Activated T-helper 1 cell treated with anti-CD3 and anti-CD28 coated beads, Interleukin-12 subunit alpha, Interleukin-12 subunit beta, Interleukin-2, Interleukin-4 antibody, amounts not matched to agents 30 ng/mL and 10 ng/mL and 1 ng/mL, durations not matched to agents 14 hours and 24 hours and 36 hours (primary cell): ENCODE data around the gene TNFAIP8L1. TPM values are rescaled to one million over a fixed set of nuclear protein-coding genes. Genes with fewer than 3 reads are reported as not detected.
A peak's percentile ranks its signal among the peaks of the same experiment; 100 is the strongest.

Experiments
- DNase-seq: peaks from one replicate; pipeline ENCODE4 v3.0.0; 2021; ENCODE audit warnings: low spot score
- H3K27ac Mint-ChIP-seq: one replicate; pipeline ENCODE4 v1.8.0; 2021; ENCODE audit warnings: mild to moderate bottlenecking, mixed read lengths
- H3K27me3 Mint-ChIP-seq: one replicate; pipeline ENCODE4 v1.8.0; 2022; ENCODE audit warnings: mild to moderate bottlenecking, moderate library complexity, mixed read lengths; ENCODE audit not compliant: insufficient read depth
- H3K36me3 Mint-ChIP-seq: one replicate; pipeline ENCODE4 v1.8.0; 2021; ENCODE audit warnings: low read depth, mixed read lengths
- H3K4me1 Mint-ChIP-seq: one replicate; pipeline ENCODE4 v1.8.0; 2021; ENCODE audit warnings: low read depth, mixed read lengths
- H3K4me3 Mint-ChIP-seq: one replicate; pipeline ENCODE4 v1.8.0; 2021; ENCODE audit warnings: mild to moderate bottlenecking, moderate library complexity, mixed read lengths
- H3K9me3 Mint-ChIP-seq: one replicate; pipeline ENCODE4 v1.8.0; 2021; ENCODE audit warnings: mixed read lengths
- intact Hi-C: fragments of 100-400 bp; cut with micrococcal nuclease; formaldehyde crosslinking; loops from one replicate; pipeline ENCODE4 v1.15.1; 2024
- total RNA-seq: library from RNA; stranded (reverse); gene quantifications from 2 replicates; pipeline ENCODE4 v1.2.3, GENCODE V29; 2022

The TNFAIP8L1 gene
- total RNA-seq, 1 donor from 2014 or later: 13.2 TPM

- Mint-ChIP-seq H3K27me3 (no peaks in the 10 kb centered on the region), H3K36me3 (no peaks in the 10 kb centered on the region), H3K4me1 (no peaks in the 10 kb centered on the region), H3K4me3 (no peak overlapping the region), H3K27ac (no peak overlapping the region), H3K9me3 (no peaks in the 10 kb centered on the region)
- intact Hi-C loops: no loop called here
- no peak for DNase-seq
Observed at GRCh38 chr19:4622695-4623421, 16.5 kb upstream of the TNFAIP8L1 start.

GRCh38 chr19:4624301-4624700 lies 15.0 kb upstream of the TNFAIP8L1 start:
- H3K4me3 Mint-ChIP-seq: no peak overlapping the region
- H3K27me3 Mint-ChIP-seq: no peaks in the 10 kb centered on the region
- H3K27ac Mint-ChIP-seq: no peak overlapping the region

GRCh38 chr19:4624733-4625362 lies 14.5 kb upstream of the TNFAIP8L1 start:
- no peaks in the 10 kb centered on the region for H3K4me1 Mint-ChIP-seq
- H3K36me3 Mint-ChIP-seq: no peaks in the 10 kb centered on the region
- H3K27ac Mint-ChIP-seq: no peak overlapping the region
- H3K4me3 Mint-ChIP-seq: no peak overlapping the region
- intact Hi-C loops: no loop called here
- no peaks in the 10 kb centered on the region for H3K9me3 Mint-ChIP-seq
- H3K27me3 Mint-ChIP-seq: no peaks in the 10 kb centered on the region
- no peak for DNase-seq

More at GRCh38 chr19:4624301-4624700, 15.0 kb upstream of the TNFAIP8L1 start:
- Mint-ChIP-seq H3K36me3 (no peaks in the 10 kb centered on the region), H3K9me3 (no peaks in the 10 kb centered on the region), H3K4me1 (no peaks in the 10 kb centered on the region)
- intact Hi-C loops: no loop called here
- no peak for DNase-seq

GRCh38 chr19:4633140-4633967 lies 6.0 kb upstream of the TNFAIP8L1 start:
- Mint-ChIP-seq H3K4me1 (peaks cover 18% of the 10 kb centered on the region), H3K9me3 (no peaks in the 10 kb centered on the region), H3K4me3 (no peak overlapping the region), H3K27me3 (peaks cover 2% of the 10 kb centered on the region), H3K36me3 (no peaks in the 10 kb centered on the region), H3K27ac (peak overlapping the region; percentile 20)
- DNase-seq: peak; percentile 47
- intact Hi-C loops: no loop called here

GRCh38 chr19:4635754-4636116 lies 3.6 kb upstream of the TNFAIP8L1 start:
- Mint-ChIP-seq H3K9me3 (no peaks in the 10 kb centered on the region), H3K27ac (peak overlapping the region; percentile 18), H3K4me3 (peak overlapping the region; percentile 39), H3K4me1 (peaks cover 32% of the 10 kb centered on the region), H3K36me3 (peaks cover 2% of the 10 kb centered on the region), H3K27me3 (peaks cover 2% of the 10 kb centered on the region)
- no peak for DNase-seq
- intact Hi-C loops: loop anchor here (1.0 to 2.0 kb wide), 4 partner anchors 59 to 307 kb away; no protein-coding TSS in a partner anchor

GRCh38 chr19:4636151-4636717 lies 3.1 kb upstream of the TNFAIP8L1 start:
- Mint-ChIP-seq H3K27ac (peak overlapping the region; percentile 18), H3K9me3 (no peaks in the 10 kb centered on the region), H3K4me3 (peak overlapping the region; percentile 39), H3K36me3 (peaks cover 2% of the 10 kb centered on the region), H3K27me3 (peaks cover 2% of the 10 kb centered on the region), H3K4me1 (peaks cover 34% of the 10 kb centered on the region)
- intact Hi-C loops: loop anchor here (1.0 to 2.0 kb wide), 4 partner anchors 60 to 307 kb away; no protein-coding TSS in a partner anchor
- DNase-seq: peak; percentile 75

- H3K36me3 Mint-ChIP-seq: peaks cover 2% of the 10 kb centered on the region
- H3K4me3 Mint-ChIP-seq: peak overlapping the region; percentile 47
- no peak overlapping the region for H3K27ac Mint-ChIP-seq
Observed at GRCh38 chr19:4636761-4637160, 2.6 kb upstream of the TNFAIP8L1 start.

GRCh38 chr19:4638317-4638716 lies 999 bp upstream of the TNFAIP8L1 start:
- Mint-ChIP-seq H3K4me3 (peak overlapping the region; percentile 13), H3K36me3 (peaks cover 2% of the 10 kb centered on the region), H3K27ac (no peak overlapping the region), H3K4me1 (peaks cover 34% of the 10 kb centered on the region), H3K9me3 (no peaks in the 10 kb centered on the region), H3K27me3 (peaks cover 2% of the 10 kb centered on the region)
- intact Hi-C loops: loop anchor here (2.0 kb wide), 2 partner anchors 168 to 1012 kb away; partner anchors contain the start of gene CACTIN
- no peak for DNase-seq

More at GRCh38 chr19:4636761-4637160, 2.6 kb upstream of the TNFAIP8L1 start:
- Mint-ChIP-seq H3K9me3 (no peaks in the 10 kb centered on the region), H3K4me1 (peaks cover 37% of the 10 kb centered on the region), H3K27me3 (peaks cover 2% of the 10 kb centered on the region)
- DNase-seq: no peak
- intact Hi-C loops: loop anchor here (1.0 to 2.0 kb wide), 4 partner anchors 60 to 308 kb away; no protein-coding TSS in a partner anchor

GRCh38 chr19:4639531-4640246 lies 373 bp downstream of the TNFAIP8L1 start:
- H3K36me3 Mint-ChIP-seq: peaks cover 2% of the 10 kb centered on the region
- H3K9me3 Mint-ChIP-seq: no peaks in the 10 kb centered on the region
- H3K4me1 Mint-ChIP-seq: peaks cover 25% of the 10 kb centered on the region
- H3K27ac Mint-ChIP-seq: peak overlapping the region; percentile 94
- peak overlapping the region; percentile 98 for H3K4me3 Mint-ChIP-seq
- DNase-seq: no peak
- intact Hi-C loops: loop anchor here (1.0 to 2.0 kb wide), 6 partner anchors 31 to 1013 kb away; partner anchors contain the start of genes CACTIN, CHAF1A, FEM1A and MYDGF
- no peaks in the 10 kb centered on the region for H3K27me3 Mint-ChIP-seq

GRCh38 chr19:4640247-4641000 lies 1.1 kb downstream of the TNFAIP8L1 start:
- peak overlapping the region; percentile 98 for H3K4me3 Mint-ChIP-seq
- no peak for DNase-seq

GRCh38 chr19:4641132-4641531 lies 1.8 kb downstream of the TNFAIP8L1 start:
- no peak for DNase-seq
- Mint-ChIP-seq H3K4me3 (peak overlapping the region; percentile 71), H3K27me3 (no peaks in the 10 kb centered on the region), H3K27ac (no peak overlapping the region), H3K4me1 (peaks cover 25% of the 10 kb centered on the region), H3K36me3 (peaks cover 2% of the 10 kb centered on the region), H3K9me3 (no peaks in the 10 kb centered on the region)
- intact Hi-C loops: no loop called here

More at GRCh38 chr19:4640247-4641000, 1.1 kb downstream of the TNFAIP8L1 start:
- intact Hi-C loops: no loop called here
- Mint-ChIP-seq H3K9me3 (no peaks in the 10 kb centered on the region), H3K27me3 (no peaks in the 10 kb centered on the region), H3K4me1 (peaks cover 25% of the 10 kb centered on the region), H3K36me3 (peaks cover 2% of the 10 kb centered on the region), H3K27ac (peak overlapping the region; percentile 94)
